ENCODE results near the gene ETNPPL.

DNA sequence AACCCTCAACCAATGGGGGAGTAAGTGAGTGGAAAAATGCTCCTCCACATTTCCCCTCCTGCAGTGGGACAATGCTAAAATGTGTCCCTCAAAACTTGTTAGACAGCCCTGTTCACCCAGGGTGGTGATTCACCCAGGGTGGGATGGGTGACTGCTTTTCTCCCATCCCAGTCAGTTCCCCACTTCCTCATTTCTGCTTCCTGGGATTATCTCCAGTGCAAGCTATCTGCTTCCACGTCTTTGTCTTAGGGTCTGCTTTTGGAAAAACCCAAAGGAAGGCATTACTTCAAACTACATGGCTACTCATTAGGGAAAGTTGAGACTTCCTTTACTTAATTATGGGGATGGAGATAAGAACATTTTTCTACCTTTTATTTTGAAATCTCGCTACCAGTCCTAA, 45.5 kb downstream of the ETNPPL start:
- TF ChIP-seq, protein P1, sequence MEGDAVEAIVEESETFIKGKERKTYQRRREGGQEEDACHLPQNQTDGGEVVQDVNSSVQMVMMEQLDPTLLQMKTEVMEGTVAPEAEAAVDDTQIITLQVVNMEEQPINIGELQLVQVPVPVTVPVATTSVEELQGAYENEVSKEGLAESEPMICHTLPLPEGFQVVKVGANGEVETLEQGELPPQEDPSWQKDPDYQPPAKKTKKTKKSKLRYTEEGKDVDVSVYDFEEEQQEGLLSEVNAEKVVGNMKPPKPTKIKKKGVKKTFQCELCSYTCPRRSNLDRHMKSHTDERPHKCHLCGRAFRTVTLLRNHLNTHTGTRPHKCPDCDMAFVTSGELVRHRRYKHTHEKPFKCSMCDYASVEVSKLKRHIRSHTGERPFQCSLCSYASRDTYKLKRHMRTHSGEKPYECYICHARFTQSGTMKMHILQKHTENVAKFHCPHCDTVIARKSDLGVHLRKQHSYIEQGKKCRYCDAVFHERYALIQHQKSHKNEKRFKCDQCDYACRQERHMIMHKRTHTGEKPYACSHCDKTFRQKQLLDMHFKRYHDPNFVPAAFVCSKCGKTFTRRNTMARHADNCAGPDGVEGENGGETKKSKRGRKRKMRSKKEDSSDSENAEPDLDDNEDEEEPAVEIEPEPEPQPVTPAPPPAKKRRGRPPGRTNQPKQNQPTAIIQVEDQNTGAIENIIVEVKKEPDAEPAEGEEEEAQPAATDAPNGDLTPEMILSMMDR (IDR thresholded peaks at IDR 0.05), result no peak
- TF ChIP-seq RAD21 (IDR thresholded peaks at IDR 0.05; ENCODE audit: low read length) (no peak), EP300 (IDR thresholded peaks at IDR 0.05; ENCODE audit: borderline replicate concordance in 1 of 2, low read depth in 1 of 2, low read length in 1 of 2) (no peak), GABPA (IDR thresholded peaks at IDR 0.05; ENCODE audit: low read depth) (no peak), EZH2phosphoT487 (IDR thresholded peaks at IDR 0.05; ENCODE audit: borderline replicate concordance, low read depth) (no peak), POLR2AphosphoS5 (IDR thresholded peaks at IDR 0.05; ENCODE audit: low read depth, low read length) (no peak), RFX5 (IDR thresholded peaks at IDR 0.05; ENCODE audit: low read length) (no peak), YY1 (IDR thresholded peaks at IDR 0.05; ENCODE audit: low read depth) (no peak), TEAD4 (IDR thresholded peaks at IDR 0.05; ENCODE audit: borderline replicate concordance, insufficient read depth) (no peak), FOSL2 (IDR thresholded peaks at IDR 0.05; ENCODE audit: borderline replicate concordance, low read depth) (no peak)
- TF ChIP-seq, protein P2, sequence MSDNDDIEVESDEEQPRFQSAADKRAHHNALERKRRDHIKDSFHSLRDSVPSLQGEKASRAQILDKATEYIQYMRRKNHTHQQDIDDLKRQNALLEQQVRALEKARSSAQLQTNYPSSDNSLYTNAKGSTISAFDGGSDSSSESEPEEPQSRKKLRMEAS (IDR thresholded peaks at IDR 0.05; ENCODE audit: low read depth), result no peak
- TF ChIP-seq, protein P3, sequence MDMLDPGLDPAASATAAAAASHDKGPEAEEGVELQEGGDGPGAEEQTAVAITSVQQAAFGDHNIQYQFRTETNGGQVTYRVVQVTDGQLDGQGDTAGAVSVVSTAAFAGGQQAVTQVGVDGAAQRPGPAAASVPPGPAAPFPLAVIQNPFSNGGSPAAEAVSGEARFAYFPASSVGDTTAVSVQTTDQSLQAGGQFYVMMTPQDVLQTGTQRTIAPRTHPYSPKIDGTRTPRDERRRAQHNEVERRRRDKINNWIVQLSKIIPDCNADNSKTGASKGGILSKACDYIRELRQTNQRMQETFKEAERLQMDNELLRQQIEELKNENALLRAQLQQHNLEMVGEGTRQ (IDR thresholded peaks at IDR 0.05; ENCODE audit: borderline replicate concordance, low read depth, low read length), result no peak
